Skeletal muscle satellite cell (primary cell): ENCODE measurements around the gene MGAT1.

ENCODE experiments used
- H3K27me3 ChIP-seq: 2 replicates; pipeline ENCODE4 v1.7.0; 2013; ENCODE audit warnings: low read length; ENCODE audit not compliant: control insufficient read depth, insufficient read depth
- H3K36me3 ChIP-seq: 2 replicates; pipeline ENCODE4 v1.7.0; 2013; ENCODE audit warnings: mild to moderate bottlenecking, control low read depth, low read length; ENCODE audit not compliant: insufficient read depth
- H3K4me1 ChIP-seq: 2 replicates; pipeline ENCODE4 v1.7.0; 2013; ENCODE audit warnings: low read length; ENCODE audit not compliant: control insufficient read depth, insufficient read depth
- H3K4me2 ChIP-seq: 2 replicates; pipeline ENCODE4 v1.7.0; 2013; ENCODE audit warnings: mild to moderate bottlenecking, low read length
- H3K4me3 ChIP-seq: 2 replicates; pipeline ENCODE4 v1.7.0; 2013; ENCODE audit warnings: low read length
- H3K9ac ChIP-seq: 2 replicates; pipeline ENCODE4 v1.7.0; 2013; ENCODE audit warnings: mild to moderate bottlenecking, low read depth, low read length, moderate library complexity
- H3K9me3 ChIP-seq: replicated peaks from 2 replicates; pipeline ENCODE4 v1.7.0; 2013; ENCODE audit warnings: mild to moderate bottlenecking, control low read depth, low read length

Gene MGAT1

GRCh38 chr5:180823346-180823745, 20.7 kb upstream of the MGAT1 start:
- Histone ChIP-seq H3K4me2 (no peak overlapping the region), H3K27me3 (no peaks in the 10 kb centered on the region), H3K4me3 (no peak overlapping the region), H3K9me3 (no peaks in the 10 kb centered on the region), H3K9ac (no peak overlapping the region), H3K4me1 (peaks cover 22% of the 10 kb centered on the region), H3K36me3 (no peaks in the 10 kb centered on the region)

GRCh38 chr5:180821538-180821937, 18.9 kb upstream of the MGAT1 start:
- H3K4me3 ChIP-seq, result no peak overlapping the region
- H3K36me3 ChIP-seq, result no peaks in the 10 kb centered on the region
- H3K4me2 ChIP-seq, result no peak overlapping the region
- H3K27me3 ChIP-seq, result no peaks in the 10 kb centered on the region
- H3K9ac ChIP-seq, result no peak overlapping the region
- peaks cover 27% of the 10 kb centered on the region for H3K4me1 ChIP-seq
- no peaks in the 10 kb centered on the region for H3K9me3 ChIP-seq

GRCh38 chr5:180820788-180821321, 18.2 kb upstream of the MGAT1 start:
- Histone ChIP-seq H3K9ac (no peak overlapping the region), H3K4me3 (no peak overlapping the region), H3K27me3 (no peaks in the 10 kb centered on the region)

GRCh38 chr5:180818677-180819341, 16.2 kb upstream of the MGAT1 start:
- no peaks in the 10 kb centered on the region for H3K9me3 ChIP-seq

More at GRCh38 chr5:180820788-180821321, 18.2 kb upstream of the MGAT1 start:
- H3K9me3 ChIP-seq, result no peaks in the 10 kb centered on the region
- no peaks in the 10 kb centered on the region for H3K36me3 ChIP-seq
- H3K4me2 ChIP-seq, result no peak overlapping the region
- H3K4me1 ChIP-seq, result peaks cover 20% of the 10 kb centered on the region

GRCh38 chr5:180817893-180818674, 15.5 kb upstream of the MGAT1 start:
- no peaks in the 10 kb centered on the region for H3K36me3 ChIP-seq
- H3K27me3 ChIP-seq, result no peaks in the 10 kb centered on the region
- H3K4me2 ChIP-seq, result no peak overlapping the region
- no peak overlapping the region for H3K4me3 ChIP-seq
- H3K4me1 ChIP-seq, result peaks cover 6% of the 10 kb centered on the region
- no peaks in the 10 kb centered on the region for H3K9me3 ChIP-seq
- no peak overlapping the region for H3K9ac ChIP-seq

More at GRCh38 chr5:180818677-180819341, 16.2 kb upstream of the MGAT1 start:
- Histone ChIP-seq H3K36me3 (no peaks in the 10 kb centered on the region), H3K27me3 (no peaks in the 10 kb centered on the region), H3K9ac (no peak overlapping the region), H3K4me3 (no peak overlapping the region), H3K4me1 (peaks cover 6% of the 10 kb centered on the region), H3K4me2 (no peak overlapping the region)

GRCh38 chr5:180816608-180817534, 14.3 kb upstream of the MGAT1 start:
- Histone ChIP-seq H3K9me3 (no peaks in the 10 kb centered on the region), H3K4me3 (no peak overlapping the region), H3K9ac (no peak overlapping the region), H3K36me3 (no peaks in the 10 kb centered on the region), H3K4me2 (no peak overlapping the region), H3K27me3 (no peaks in the 10 kb centered on the region), H3K4me1 (peaks cover 6% of the 10 kb centered on the region)

- no peaks in the 10 kb centered on the region for H3K36me3 ChIP-seq
- H3K9me3 ChIP-seq, result no peaks in the 10 kb centered on the region
- no peak overlapping the region for H3K9ac ChIP-seq
- H3K4me3 ChIP-seq, result no peak overlapping the region
- H3K4me1 ChIP-seq, result peaks cover 16% of the 10 kb centered on the region
- no peaks in the 10 kb centered on the region for H3K27me3 ChIP-seq
- H3K4me2 ChIP-seq, result no peak overlapping the region
These were observed 12.8 kb upstream of the MGAT1 start for GRCh38 chr5:180815293-180815917.

- H3K4me1 ChIP-seq, result peaks cover 22% of the 10 kb centered on the region
- H3K4me2 ChIP-seq, result no peak overlapping the region
- no peak overlapping the region for H3K9ac ChIP-seq
These were observed 10.8 kb upstream of the MGAT1 start for GRCh38 chr5:180813420-180813819.

GRCh38 chr5:180811623-180812124, 9.1 kb upstream of the MGAT1 start:
- Histone ChIP-seq H3K9me3 (no peaks in the 10 kb centered on the region), H3K9ac (no peak overlapping the region), H3K4me1 (peaks cover 32% of the 10 kb centered on the region), H3K27me3 (no peaks in the 10 kb centered on the region), H3K4me2 (peak overlapping the region; percentile 84), H3K4me3 (peak overlapping the region; percentile 85), H3K36me3 (no peaks in the 10 kb centered on the region)

More at GRCh38 chr5:180813420-180813819, 10.8 kb upstream of the MGAT1 start:
- Histone ChIP-seq H3K27me3 (no peaks in the 10 kb centered on the region), H3K9me3 (no peaks in the 10 kb centered on the region), H3K36me3 (no peaks in the 10 kb centered on the region), H3K4me3 (no peak overlapping the region)

GRCh38 chr5:180810959-180811622, 8.5 kb upstream of the MGAT1 start:
- Histone ChIP-seq H3K4me2 (peak overlapping the region; percentile 84), H3K27me3 (no peaks in the 10 kb centered on the region), H3K4me1 (peaks cover 32% of the 10 kb centered on the region), H3K36me3 (no peaks in the 10 kb centered on the region), H3K4me3 (peak overlapping the region; percentile 85), H3K9ac (peak overlapping the region; percentile 93), H3K9me3 (no peaks in the 10 kb centered on the region)
